HepG2 (cell line): ENCODE data around the gene DDI2. TPM values are rescaled to one million over a fixed set of nuclear protein-coding genes. Genes with fewer than 3 reads are reported as not detected.

Source experiments
- AGO1 ChIP-seq: fragments of 200-400 bp; formaldehyde crosslinking; IDR thresholded peaks from 2 replicates; pipeline ENCODE4 v1.6.1; 2017; ENCODE audit warnings: mild to moderate bottlenecking, low read depth, low read length, moderate library complexity; ENCODE audit not compliant: poor library complexity, severe bottlenecking
- AKAP8 ChIP-seq: sonication (generic); formaldehyde crosslinking; IDR thresholded peaks from 2 replicates; pipeline ENCODE4 v1.5.1; 2020; ENCODE audit warnings: mild to moderate bottlenecking, missing genetic modification reagents
- CREB3 ChIP-seq: sonication (generic); formaldehyde crosslinking; IDR thresholded peaks from 2 replicates; pipeline ENCODE4 v1.5.0; 2020; ENCODE audit warnings: missing genetic modification reagents
- ERF ChIP-seq: IDR thresholded peaks from 2 replicates; pipeline ENCODE4 v1.6.1; 2018; ENCODE audit warnings: missing biosample characterization, missing genetic modification reagents
- EZH2 ChIP-seq: conservative IDR thresholded peaks from 2 replicates; pipeline ENCODE4 v1.6.1; 2012; ENCODE audit warnings: mild to moderate bottlenecking, low read depth, low read length, moderate library complexity
- FOXK2 ChIP-seq: fragments of 450-650 bp; IDR thresholded peaks from 2 replicates; pipeline ENCODE4 v1.6.1; 2016
- KIAA2018 ChIP-seq: sonication (generic); formaldehyde crosslinking; IDR thresholded peaks from 2 replicates; pipeline ENCODE4 v1.5.0; 2020; ENCODE audit warnings: mild to moderate bottlenecking, missing genetic modification reagents, borderline replicate concordance
- MED1 ChIP-seq: sonication (generic); formaldehyde crosslinking; IDR thresholded peaks from 2 replicates; pipeline ENCODE4 v1.4.0; 2020; ENCODE audit warnings: missing genetic modification reagents
- MTA1 ChIP-seq: sonication (generic); formaldehyde crosslinking; IDR thresholded peaks from 2 replicates; pipeline ENCODE4 v1.4.0; 2020; ENCODE audit warnings: missing genetic modification reagents, mild to moderate bottlenecking, borderline replicate concordance
- MZF1 ChIP-seq: sonication (generic); formaldehyde crosslinking; IDR thresholded peaks from 2 replicates; pipeline ENCODE4 v1.8.1; 2023; ENCODE audit warnings: mild to moderate bottlenecking, missing genetic modification reagents, borderline replicate concordance
- PHF21A ChIP-seq: sonication (generic); formaldehyde crosslinking; IDR thresholded peaks from 2 replicates; pipeline ENCODE4 v1.5.0; 2020; ENCODE audit warnings: mild to moderate bottlenecking, missing genetic modification reagents
- PTBP1 ChIP-seq: fragments of 200-400 bp; formaldehyde crosslinking; IDR thresholded peaks from 2 replicates; pipeline ENCODE4 v1.6.1; 2018; ENCODE audit warnings: low read length, low read depth; ENCODE audit not compliant: poor library complexity, severe bottlenecking
- RNF2 ChIP-seq: fragments of 450-650 bp; conservative IDR thresholded peaks from 2 replicates; pipeline ENCODE4 v1.6.1; 2016; ENCODE audit warnings: low read depth
- ZBTB25 ChIP-seq: IDR thresholded peaks from 2 replicates; pipeline ENCODE4 v1.6.1; 2018; ENCODE audit warnings: missing genetic modification reagents
- ZC3H13 ChIP-seq: sonication (generic); formaldehyde crosslinking; IDR thresholded peaks from 2 replicates; pipeline ENCODE4 v1.8.1; 2023; ENCODE audit warnings: mild to moderate bottlenecking, missing genetic modification reagents, moderate library complexity
- ZNF230 ChIP-seq: sonication (generic); formaldehyde crosslinking; IDR thresholded peaks from 2 replicates; pipeline ENCODE4 v1.4.0; 2020; ENCODE audit warnings: mild to moderate bottlenecking, missing genetic modification reagents
- ZNF557 ChIP-seq: sonication (generic); formaldehyde crosslinking; IDR thresholded peaks from 2 replicates; pipeline ENCODE4 v1.4.0; 2020; ENCODE audit warnings: missing genetic modification reagents
- ZNF704 ChIP-seq: sonication (generic); formaldehyde crosslinking; IDR thresholded peaks from 2 replicates; pipeline ENCODE4 v1.8.1; 2023; ENCODE audit warnings: mild to moderate bottlenecking, inconsistent platforms, moderate library complexity, missing genetic modification reagents, borderline replicate concordance
- polyA plus RNA-seq, 8 experiments: library from polyadenylated mRNA; depleted of rRNA in 3 of 8; stranded (reverse) in 7 of 8; unstranded in 1 of 8; fragments of >200 nt; fragmentation: Illumina TruSeq in 4 of 8; extraction: Trizol in 4 of 8; gene quantifications; 2 replicates each; pipeline versions ENCODE4 v1.2.1 to v1.2.3, GENCODE V29; 2011 to 2016; ENCODE audit warnings: low read depth in 4 of 8, missing spikeins in 1 of 8, mixed read lengths in 1 of 8; ENCODE audit not compliant: insufficient read depth in 1 of 8
- total RNA-seq, 5 experiments: library from RNA; depleted of rRNA; stranded (reverse); fragments of >200 nt; fragmentation: Illumina TruSeq; extraction: Trizol; gene quantifications; 2 replicates each; pipeline ENCODE4 v1.2.3, GENCODE V29; 2016; ENCODE audit warnings: low read depth in 1 of 5

Gene DDI2
- total and polyA plus RNA-seq, 2 of the 13 experiments (the other 11 are each of a cell fraction or from before 2014, with no cell fraction given): 8.5 to 25.7 TPM

- TF ChIP-seq ZNF230 (CRISPR knock-in tag) (no peak), MED1 (peak; percentile 65), AGO1 (no peak), ZBTB25 (no peak), MZF1 (CRISPR knock-in tag) (no peak), AKAP8 (CRISPR knock-in tag) (no peak), CREB3 (no peak), PTBP1 (no peak), MTA1 (CRISPR knock-in tag) (no peak), FOXK2 (no peak), ZC3H13 (CRISPR knock-in tag) (no peak), ZNF557 (no peak), RNF2 (no peak), PHF21A (peak; percentile 41; the same call in 1 of the 2 replicates), ZNF704 (CRISPR knock-in tag) (no peak), EZH2 (no peak), ERF (CRISPR knock-in tag) (peak; percentile 49; the same call in 1 of the 2 replicates), KIAA2018 (CRISPR knock-in tag) (no peak)
Observed at GRCh38 chr1:15605398-15606383, 11.6 kb upstream of the DDI2 start (continued).
